ENCODE results near the gene DSCAML1. TPM values are rescaled to one million over a fixed set of nuclear protein-coding genes. Genes with fewer than 3 reads are reported as not detected.

DSCAML1 gene
- total RNA-seq, 2 experiments from 2014 or later, result not detected

GRCh38 chr11:117488996-117489952 is 307.7 kb downstream of the DSCAML1 start:
- no peak overlapping the region for H3K4me3 ChIP-seq (ENCODE audit: low read depth, low read length, poor library complexity, severe bottlenecking)
- H3K79me2 ChIP-seq (ENCODE audit: insufficient read depth, low read depth, low read length), result no peaks in the 10 kb centered on the region
- no TSS peak for BruUV-seq (replicated peaks)
- no peaks in the 10 kb centered on the region for H3K4me1 ChIP-seq (ENCODE audit: insufficient read depth, low read length, poor library complexity, severe bottlenecking)
- no peak overlapping the region for H3K27ac ChIP-seq (ENCODE audit: low read depth, low read length, poor library complexity, severe bottlenecking)
- no peaks in the 10 kb centered on the region for H3K9me2 ChIP-seq (ENCODE audit: insufficient read depth, low read length)
- CTCF ChIA-PET (ENCODE audit: unreplicated experiment), result no interaction called here
- DNase-seq (ENCODE audit: low spot score), result no peak
- POLR2A ChIA-PET, result no interaction called here
- H3K4me2 ChIP-seq (ENCODE audit: low read length), result no peak overlapping the region
- TF ChIP-seq CTCF (conservative IDR thresholded peaks at IDR 0.05; ENCODE audit: low read length) (no peak), EZH2phosphoT487 (IDR thresholded peaks at IDR 0.05; ENCODE audit: borderline replicate concordance, low read depth, low read length) (no peak)
- H4K20me1 ChIP-seq (ENCODE audit: insufficient read depth, low read length), result no peaks in the 10 kb centered on the region
- no peak overlapping the region for H2AFZ ChIP-seq (ENCODE audit: low read length)
- intact Hi-C loops (cut with micrococcal nuclease; ENCODE audit: unreplicated experiment), result no loop called here
- H3K9me3 ChIP-seq (ENCODE audit: low read length), result no peaks in the 10 kb centered on the region
- no peaks in the 10 kb centered on the region for H3K36me3 ChIP-seq (ENCODE audit: insufficient read depth, low read length)

- Histone ChIP-seq H3K9me3 (ENCODE audit: low read length) (no peaks in the 10 kb centered on the region), H3K27ac (ENCODE audit: low read depth, low read length, poor library complexity, severe bottlenecking) (no peak overlapping the region), H4K20me1 (ENCODE audit: insufficient read depth, low read length) (no peaks in the 10 kb centered on the region), H3K36me3 (ENCODE audit: insufficient read depth, low read length) (no peaks in the 10 kb centered on the region), H3K79me2 (ENCODE audit: insufficient read depth, low read depth, low read length) (no peaks in the 10 kb centered on the region), H3K4me1 (ENCODE audit: insufficient read depth, low read length, poor library complexity, severe bottlenecking) (no peaks in the 10 kb centered on the region), H3K4me2 (ENCODE audit: low read length) (no peak overlapping the region), H3K4me3 (ENCODE audit: low read depth, low read length, poor library complexity, severe bottlenecking) (no peak overlapping the region), H2AFZ (ENCODE audit: low read length) (no peak overlapping the region), H3K9me2 (ENCODE audit: insufficient read depth, low read length) (no peaks in the 10 kb centered on the region)
- intact Hi-C loops (cut with micrococcal nuclease; ENCODE audit: unreplicated experiment), result no loop called here
- ChIA-PET CTCF (ENCODE audit: unreplicated experiment) (no interaction called here), POLR2A (no interaction called here)
- no peak for TF ChIP-seq CTCF (conservative IDR thresholded peaks at IDR 0.05; ENCODE audit: low read length)
- no peak for TF ChIP-seq EZH2phosphoT487 (IDR thresholded peaks at IDR 0.05; ENCODE audit: borderline replicate concordance, low read depth, low read length)
- no peak for DNase-seq (ENCODE audit: low spot score)
- no TSS peak for BruUV-seq (replicated peaks)
These were observed 311.0 kb downstream of the DSCAML1 start for GRCh38 chr11:117486059-117486458.

- H2AFZ ChIP-seq (ENCODE audit: low read length), result no peak overlapping the region
- H3K4me1 ChIP-seq (ENCODE audit: insufficient read depth, low read length, poor library complexity, severe bottlenecking), result no peaks in the 10 kb centered on the region
- BruUV-seq (replicated peaks), result no TSS peak
- no peak overlapping the region for H3K4me3 ChIP-seq (ENCODE audit: low read depth, low read length, poor library complexity, severe bottlenecking)
- no peaks in the 10 kb centered on the region for H3K36me3 ChIP-seq (ENCODE audit: insufficient read depth, low read length)
- ChIA-PET CTCF (ENCODE audit: unreplicated experiment) (no interaction called here), POLR2A (no interaction called here)
- no peak for DNase-seq (ENCODE audit: low spot score)
- intact Hi-C loops (cut with micrococcal nuclease; ENCODE audit: unreplicated experiment), result no loop called here
- H3K9me3 ChIP-seq (ENCODE audit: low read length), result no peaks in the 10 kb centered on the region
- H3K27ac ChIP-seq (ENCODE audit: low read depth, low read length, poor library complexity, severe bottlenecking), result no peak overlapping the region
- no peaks in the 10 kb centered on the region for H3K79me2 ChIP-seq (ENCODE audit: insufficient read depth, low read depth, low read length)
- no peaks in the 10 kb centered on the region for H3K9me2 ChIP-seq (ENCODE audit: insufficient read depth, low read length)
- H4K20me1 ChIP-seq (ENCODE audit: insufficient read depth, low read length), result no peaks in the 10 kb centered on the region
- no peak overlapping the region for H3K4me2 ChIP-seq (ENCODE audit: low read length)
- TF ChIP-seq EZH2phosphoT487 (IDR thresholded peaks at IDR 0.05; ENCODE audit: borderline replicate concordance, low read depth, low read length) (no peak), CTCF (conservative IDR thresholded peaks at IDR 0.05; ENCODE audit: low read length) (no peak)
These were observed 312.9 kb downstream of the DSCAML1 start for GRCh38 chr11:117484156-117484555.

Data from OCI-LY7 (cell line).